GM21737 (cell line): Measurements from ENCODE around the gene ANAPC5.

Experiments used
- ATAC-seq: cut with Tn5 transposase; IDR thresholded peaks from one replicate; pipeline ENCODE4 v1.9.1; 2021; ENCODE audit warnings: mild to moderate bottlenecking, moderate library complexity; ENCODE audit not compliant: unreplicated experiment

Gene ANAPC5

GRCh38 chr12:121366063-121366459 lies 13.8 kb upstream of the ANAPC5 start:
- no peak for ATAC-seq

- no peak for ATAC-seq
Observed at GRCh38 chr12:121365416-121366062, 13.3 kb upstream of the ANAPC5 start.

GRCh38 chr12:121364683-121365121 lies 12.5 kb upstream of the ANAPC5 start:
- ATAC-seq, result no peak

GRCh38 chr12:121358073-121358472 lies 5.9 kb upstream of the ANAPC5 start:
- ATAC-seq, result no peak

DNA sequence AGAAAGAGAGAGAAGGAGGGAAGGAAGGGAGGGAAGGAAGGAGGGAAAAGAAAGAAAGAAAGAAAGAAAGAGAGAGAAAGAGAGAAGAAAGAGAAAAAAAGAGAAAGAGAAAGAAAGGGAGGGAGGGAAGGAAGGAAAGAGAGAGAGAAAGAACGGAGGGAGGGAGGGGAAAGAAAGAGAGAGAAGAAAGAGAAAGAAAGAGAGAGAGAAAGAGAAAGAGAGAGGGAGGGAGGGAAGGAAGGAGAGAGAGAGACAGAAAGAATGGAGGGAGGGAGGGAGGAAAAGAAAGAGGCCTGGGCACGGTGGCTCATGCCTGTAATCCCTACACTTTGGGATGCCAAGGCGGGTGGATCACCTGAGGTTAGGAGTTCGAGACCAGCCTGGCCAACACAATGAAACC lies 5.1 kb upstream of the ANAPC5 start:
- ATAC-seq, result no peak

GRCh38 chr12:121356657-121357056 lies 4.4 kb upstream of the ANAPC5 start:
- ATAC-seq, result no peak

DNA sequence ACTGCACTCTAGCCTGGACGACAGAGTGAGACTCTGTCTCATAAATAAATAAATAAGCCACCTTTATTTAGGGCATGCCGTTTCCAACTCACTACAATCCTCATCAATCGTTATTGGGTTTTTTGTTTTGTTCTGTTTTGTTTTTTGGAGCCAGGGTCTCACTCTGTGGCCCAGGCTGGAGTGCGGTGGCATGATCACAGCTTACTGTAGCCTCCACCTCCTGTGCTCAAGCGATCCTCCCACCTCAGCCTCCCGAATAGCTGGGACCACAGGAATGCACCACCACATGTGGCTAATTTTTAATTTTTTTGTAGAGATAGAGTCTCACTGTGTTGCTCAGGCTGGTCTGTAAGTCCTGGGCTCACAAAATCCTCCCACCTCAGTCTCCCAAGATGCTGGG lies 3.6 kb upstream of the ANAPC5 start:
- no peak for ATAC-seq

- no peak for ATAC-seq
Observed at GRCh38 chr12:121352682-121353018, 439 bp upstream of the ANAPC5 start.

DNA sequence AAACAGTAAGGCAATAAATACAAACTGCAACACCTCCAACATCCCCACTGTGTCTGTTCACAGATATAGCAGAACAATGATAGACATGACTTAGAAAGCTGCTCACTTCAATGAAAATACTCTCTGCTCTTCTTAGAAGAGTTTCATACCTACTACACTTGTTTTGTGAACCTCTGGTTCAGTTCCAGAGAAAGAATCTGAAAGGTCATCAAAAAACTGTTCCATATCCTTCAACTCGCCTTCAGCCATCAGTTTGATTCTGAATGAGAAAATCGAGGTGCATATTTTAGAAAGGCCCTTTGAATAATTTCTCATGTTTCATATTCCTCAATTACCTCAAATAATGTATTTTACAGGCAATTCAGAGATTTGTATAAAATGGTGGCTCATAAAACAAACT lies 5.5 kb downstream of the ANAPC5 start:
- ATAC-seq, result no peak

GRCh38 chr12:121345151-121345815 lies 6.9 kb downstream of the ANAPC5 start:
- no peak for ATAC-seq

GRCh38 chr12:121344506-121344905 lies 7.7 kb downstream of the ANAPC5 start:
- ATAC-seq, result no peak

- no peak for ATAC-seq
Observed at GRCh38 chr12:121337416-121337815, 14.8 kb downstream of the ANAPC5 start.

- no peak for ATAC-seq
Observed at GRCh38 chr12:121334513-121335343, 17.5 kb downstream of the ANAPC5 start.

- ATAC-seq, result no peak
Observed at GRCh38 chr12:121333747-121334146, 18.5 kb downstream of the ANAPC5 start.

DNA sequence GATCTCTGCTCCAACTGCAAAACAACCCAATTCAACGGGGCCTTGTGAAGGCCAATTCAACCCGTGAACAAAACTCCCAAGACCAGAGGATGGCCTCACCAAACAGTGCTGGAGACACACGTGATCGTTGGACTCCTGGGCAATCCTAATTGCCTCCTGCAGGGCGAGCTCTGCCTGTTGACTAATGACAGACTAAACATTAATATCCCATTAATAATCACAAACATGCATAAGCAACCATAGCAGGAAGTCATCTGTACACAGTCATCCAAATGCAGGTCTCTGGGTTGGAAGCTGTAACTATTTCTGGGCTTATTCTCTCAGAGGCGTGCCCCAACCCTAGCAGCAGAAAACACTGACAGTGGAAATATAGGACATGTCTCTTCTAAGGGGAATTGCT lies 21.0 kb downstream of the ANAPC5 start:
- ATAC-seq, result no peak

- ATAC-seq, result no peak
Observed at GRCh38 chr12:121330692-121331091, 21.5 kb downstream of the ANAPC5 start.

DNA sequence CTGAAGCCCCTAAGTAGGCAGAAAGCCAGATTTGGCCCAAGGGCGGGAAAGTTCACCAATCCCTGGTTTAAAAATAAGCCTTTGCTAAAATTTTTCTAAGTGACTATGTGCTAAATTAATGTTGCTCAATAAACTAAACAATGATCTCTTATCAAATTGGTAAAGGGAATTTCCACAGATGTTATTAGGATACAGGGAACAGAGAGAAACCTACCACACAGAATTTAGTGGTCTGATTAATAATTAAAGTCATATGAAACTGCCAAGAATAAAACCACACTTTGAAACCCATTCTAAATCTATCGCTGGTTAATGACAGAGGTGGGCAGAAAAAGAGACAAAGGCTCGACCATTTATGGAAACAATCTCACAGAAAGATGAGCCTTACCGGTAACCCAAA lies 22.0 kb downstream of the ANAPC5 start:
- ATAC-seq, result no peak

DNA sequence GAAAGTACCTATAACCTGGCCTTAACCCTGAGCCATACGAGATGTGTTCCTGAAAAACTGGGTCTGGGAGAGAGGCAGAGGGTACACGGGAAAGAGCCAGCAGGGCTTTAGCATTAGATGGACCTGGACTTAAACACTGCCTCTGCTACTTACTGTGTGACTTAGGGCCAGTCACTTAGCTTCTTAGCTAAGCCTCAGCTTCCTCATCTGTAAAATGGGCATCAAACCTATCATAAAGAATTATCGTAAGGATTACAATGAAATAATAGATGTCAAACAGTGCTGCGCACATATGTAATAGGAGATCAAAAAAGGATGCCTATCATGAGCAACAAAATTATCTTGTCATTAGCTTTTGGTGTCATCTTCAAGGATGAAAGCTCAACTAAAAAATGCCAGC lies 23.6 kb downstream of the ANAPC5 start:
- no peak for ATAC-seq

DNA sequence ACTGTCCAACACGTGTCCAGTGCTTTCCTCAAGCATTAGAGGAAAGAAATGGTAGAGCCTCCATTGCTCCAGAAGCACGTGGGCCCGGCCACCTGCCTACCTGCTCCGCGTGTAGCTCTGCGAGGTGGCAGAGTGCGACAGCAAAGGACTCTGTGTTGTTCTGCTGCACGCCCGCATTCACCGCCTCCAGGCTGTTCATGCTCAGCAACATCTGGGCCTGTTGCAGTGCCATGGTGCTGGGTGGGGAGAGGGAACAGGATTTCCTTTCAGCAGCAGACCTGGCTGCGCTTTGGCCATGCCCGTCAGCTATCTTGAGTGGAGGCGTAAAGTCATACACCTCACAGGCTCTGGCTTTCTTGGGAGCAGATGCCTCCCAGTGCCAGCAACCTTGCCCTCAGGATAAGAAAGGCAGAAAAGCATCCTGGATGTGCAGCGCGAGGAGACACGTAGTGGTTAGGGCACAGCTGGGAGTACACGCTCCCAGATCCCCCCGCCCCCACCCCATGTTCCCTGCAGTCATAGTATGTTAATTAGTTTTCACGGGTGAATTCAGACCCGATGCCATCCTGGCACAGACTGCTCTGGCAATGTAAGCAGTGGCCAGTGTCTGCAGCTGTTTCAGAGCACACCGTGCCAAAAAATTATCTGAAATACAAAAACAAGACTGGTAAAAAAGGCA lies 25.1 kb downstream of the ANAPC5 start:
- ATAC-seq, result no peak

GRCh38 chr12:121325922-121326396 lies 26.3 kb downstream of the ANAPC5 start:
- no peak for ATAC-seq

DNA sequence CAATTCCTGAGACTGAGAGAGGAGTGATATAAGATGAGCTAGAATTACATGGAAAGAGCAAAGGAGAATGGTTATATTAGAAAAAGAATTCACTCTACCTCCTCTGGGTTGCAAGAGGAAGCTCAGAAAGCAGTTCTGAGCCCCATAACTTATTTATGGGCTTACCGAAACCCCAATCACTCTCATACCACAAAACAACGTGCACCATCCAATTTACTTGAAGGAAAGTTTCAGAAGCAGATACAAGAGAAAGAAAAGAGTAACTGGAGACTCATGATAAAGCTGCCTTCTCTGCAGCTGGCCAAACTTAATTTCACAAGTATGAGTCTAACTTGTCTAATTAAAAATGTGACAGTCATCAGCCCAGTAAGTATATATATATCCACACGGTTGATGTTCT lies 28.3 kb downstream of the ANAPC5 start:
- ATAC-seq, result no peak
